H1 (cell line): ENCODE measurements around the gene NPHP4. TPM values are rescaled to one million over a fixed set of nuclear protein-coding genes. Genes with fewer than 3 reads are reported as not detected.

Experiments
- CTCF ChIA-PET: fragments of 300-600 bp; sonication (Branson Sonifier 250); formaldehyde crosslinking; loops from one replicate; lab custom pipeline; 2021; ENCODE audit not compliant: partially characterized antibody; lab: Charles Lee
- POLR2A ChIA-PET: fragments of 300-600 bp; sonication (Branson Sonifier 250); formaldehyde crosslinking; loops from one replicate; lab custom pipeline; 2021; ENCODE audit warnings: inconsistent platforms; ENCODE audit not compliant: partially characterized antibody; lab: Charles Lee
- DNase-seq, 2 experiments: peaks; one replicate each; pipeline versions ENCODE4 v3.0.0 to v3.0.0-alpha.2; 2010 to 2022; ENCODE audit warnings: low spot score in 2 of 2, low read depth in 1 of 2, mixed read lengths in 1 of 2
- FAIRE-seq: peaks from 2 replicates; lab custom pipeline; 2011; peaks lifted over from hg19 to GRCh38; lab: Jason Lieb, UNC
- H2AFZ ChIP-seq: 2 replicates; pipeline ENCODE4 v1.8.1; 2012; ENCODE audit warnings: low read length, inconsistent platforms
- H2AK5ac ChIP-seq: 2 replicates; pipeline ENCODE4 v1.6.1; 2013; ENCODE audit warnings: low read depth, low read length
- H2BK120ac ChIP-seq: replicated peaks from 2 replicates; pipeline ENCODE3; 2013; ENCODE audit warnings: low read depth, low read length, inconsistent platforms
- H2BK12ac ChIP-seq: 2 replicates; pipeline ENCODE4 v1.6.1; 2013; ENCODE audit warnings: low read depth, low read length
- H2BK15ac ChIP-seq: 2 replicates; pipeline ENCODE4 v1.6.1; 2013; ENCODE audit warnings: low read length
- H2BK20ac ChIP-seq: 2 replicates; pipeline ENCODE4 v1.6.1; 2013; ENCODE audit warnings: low read length
- H2BK5ac ChIP-seq: 2 replicates; pipeline ENCODE4 v1.6.1; 2013; ENCODE audit warnings: low read depth, low read length
- H3K14ac ChIP-seq: 2 replicates; pipeline ENCODE4 v1.6.1; 2013; ENCODE audit warnings: inconsistent platforms; ENCODE audit not compliant: insufficient read length
- H3K18ac ChIP-seq: 2 replicates; pipeline ENCODE4 v1.6.1; 2013; ENCODE audit warnings: low read length; ENCODE audit errors: extremely low read depth
- H3K23ac ChIP-seq: 2 replicates; pipeline ENCODE4 v1.6.1; 2013; ENCODE audit warnings: inconsistent platforms; ENCODE audit not compliant: insufficient read length
- H3K23me2 ChIP-seq: 2 replicates; pipeline ENCODE4 v1.6.1; 2013; ENCODE audit warnings: low read depth, low read length
- H3K27ac ChIP-seq: 2 replicates; pipeline ENCODE4 v1.6.1; 2011; ENCODE audit warnings: low read depth, low read length, inconsistent platforms
- H3K27me3 ChIP-seq, 4 experiments: replicated peaks in 1 of 4; 1 replicate in 1 of 4; 2 replicates in 3 of 4; pipeline versions ENCODE4 v1.6.1 to v1.8.1; 2011 to 2013; ENCODE audit warnings: low read length in 3 of 4, mild to moderate bottlenecking in 3 of 4, inconsistent platforms in 2 of 4, mixed read lengths in 2 of 4, moderate library complexity in 1 of 4; ENCODE audit not compliant: control insufficient read depth in 3 of 4, insufficient read depth in 3 of 4; ENCODE audit errors: extremely low read depth in 1 of 4
- H3K36me3 ChIP-seq, 4 experiments: 2 replicates each; pipeline versions ENCODE4 v1.6.1 to v1.8.1; 2011 to 2013; ENCODE audit warnings: mild to moderate bottlenecking in 4 of 4, low read length in 3 of 4, moderate library complexity in 2 of 4, control low read depth in 1 of 4, inconsistent platforms in 1 of 4; ENCODE audit not compliant: insufficient read depth in 4 of 4, control insufficient read depth in 2 of 4
- H3K4ac ChIP-seq: replicated peaks from 2 replicates; pipeline ENCODE3; 2013; ENCODE audit warnings: low read length, low read depth, mixed read lengths, inconsistent platforms; ENCODE audit not compliant: insufficient read length
- H3K4me1 ChIP-seq, 4 experiments: replicated peaks in 1 of 4; 1 replicate in 1 of 4; 2 replicates in 3 of 4; pipeline versions ENCODE4 v1.6.1 to v1.8.1; 2011 to 2013; ENCODE audit warnings: low read length in 3 of 4, inconsistent platforms in 2 of 4, mixed read lengths in 1 of 4; ENCODE audit not compliant: insufficient read depth in 4 of 4, control insufficient read depth in 3 of 4
- H3K4me2 ChIP-seq, 2 experiments: 2 replicates each; pipeline versions ENCODE4 v1.6.1 to v1.8.1; 2011 to 2013; ENCODE audit warnings: low read depth in 2 of 2, low read length in 2 of 2, control low read depth in 1 of 2, inconsistent platforms in 1 of 2, mild to moderate bottlenecking in 1 of 2; ENCODE audit not compliant: insufficient read depth in 1 of 2
- H3K4me3 ChIP-seq, 4 experiments: fragments of 200-600, 300-600 bp in 1 of 4; sonication (generic), shearing (Covaris generic), sonication (Bioruptor Twin) in 1 of 4; 2 replicates each; pipeline versions ENCODE4 v1.5.1 to v1.8.1; 2011 to 2016; ENCODE audit warnings: low read length in 4 of 4, low read depth in 3 of 4, control low read depth in 2 of 4, inconsistent platforms in 2 of 4, mild to moderate bottlenecking in 2 of 4, mixed read lengths in 1 of 4, moderate library complexity in 1 of 4; ENCODE audit not compliant: insufficient read depth in 2 of 4; ENCODE audit errors: extremely low read depth in 1 of 4
- H3K56ac ChIP-seq: replicated peaks from 2 replicates; pipeline ENCODE3; 2013; ENCODE audit warnings: low read depth, mild to moderate bottlenecking, mixed read lengths, low read length, inconsistent platforms; ENCODE audit not compliant: insufficient read length
- H3K79me1 ChIP-seq: 2 replicates; pipeline ENCODE4 v1.6.1; 2013; ENCODE audit warnings: low read depth, low read length, control low read depth
- H3K79me2 ChIP-seq, 2 experiments: 2 replicates each; pipeline versions ENCODE4 v1.6.1 to v1.8.1; 2012 to 2013; ENCODE audit warnings: low read length in 2 of 2, mild to moderate bottlenecking in 2 of 2, inconsistent platforms in 1 of 2; ENCODE audit not compliant: insufficient read depth in 2 of 2, control insufficient read depth in 1 of 2
- H3K9ac ChIP-seq, 4 experiments: replicated peaks in 1 of 4; 1 replicate in 1 of 4; 2 replicates in 3 of 4; pipeline versions ENCODE4 v1.6.1 to v1.8.1; 2011 to 2013; ENCODE audit warnings: low read depth in 3 of 4, low read length in 3 of 4, control low read depth in 2 of 4, mild to moderate bottlenecking in 2 of 4, moderate library complexity in 2 of 4, inconsistent platforms in 1 of 4; ENCODE audit errors: extremely low read depth in 1 of 4
- H3K9me3 ChIP-seq, 2 experiments: 2 replicates each; pipeline versions ENCODE4 v1.6.1 to v1.8.1; 2012 to 2013; ENCODE audit warnings: mild to moderate bottlenecking in 2 of 2, moderate library complexity in 2 of 2, control low read depth in 1 of 2, inconsistent platforms in 1 of 2, low read depth in 1 of 2, low read length in 1 of 2, mixed read lengths in 1 of 2; ENCODE audit not compliant: insufficient read depth in 2 of 2
- H4K20me1 ChIP-seq, 2 experiments: replicated peaks in 1 of 2; 2 replicates each; pipeline versions ENCODE3 to v1.8.1; 2011 to 2013; ENCODE audit warnings: inconsistent platforms in 2 of 2, low read length in 2 of 2, mild to moderate bottlenecking in 1 of 2; ENCODE audit not compliant: insufficient read depth in 2 of 2, control insufficient read depth in 1 of 2
- H4K5ac ChIP-seq: 2 replicates; pipeline ENCODE4 v1.6.1; 2013; ENCODE audit warnings: low read length, low read depth, mixed read lengths, inconsistent platforms; ENCODE audit not compliant: insufficient read length
- H4K8ac ChIP-seq: 2 replicates; pipeline ENCODE4 v1.8.0; 2013; ENCODE audit warnings: mild to moderate bottlenecking, moderate library complexity, low read length, inconsistent platforms; ENCODE audit not compliant: insufficient read depth; ENCODE audit errors: extremely low read depth
- H4K91ac ChIP-seq: replicated peaks from 2 replicates; pipeline ENCODE3; 2013; ENCODE audit warnings: low read length, mixed read lengths, inconsistent platforms; ENCODE audit not compliant: insufficient read length
- CTBP2 ChIP-seq: IDR thresholded peaks from 2 replicates; pipeline ENCODE4 v1.7.0; 2011; ENCODE audit warnings: borderline replicate concordance, mild to moderate bottlenecking, moderate library complexity, mixed read lengths, low read length; ENCODE audit not compliant: insufficient read depth, insufficient read length
- EP300 ChIP-seq, 2 experiments: IDR thresholded peaks; 1 replicate in 1 of 2; 2 replicates in 1 of 2; pipeline ENCODE4 v1.6.1; 2011 to 2012; ENCODE audit warnings: low read depth in 2 of 2, low read length in 2 of 2, mild to moderate bottlenecking in 2 of 2, borderline replicate concordance in 1 of 2, inconsistent platforms in 1 of 2, moderate library complexity in 1 of 2
- GTF2F1 ChIP-seq: IDR thresholded peaks from 2 replicates; pipeline ENCODE4 v1.6.1; 2012; ENCODE audit warnings: low read depth, low read length, improper control_type of control experiment, borderline replicate concordance
- HDAC6 ChIP-seq: IDR thresholded peaks from one replicate; pipeline ENCODE4 v1.7.1; 2012; ENCODE audit warnings: low read depth, mild to moderate bottlenecking, inconsistent platforms, low read length, moderate library complexity
- KDM4A ChIP-seq: IDR thresholded peaks from one replicate; pipeline ENCODE4 v1.7.1; 2012; ENCODE audit warnings: low read depth, mild to moderate bottlenecking, moderate library complexity, low read length, inconsistent platforms; ENCODE audit not compliant: severe bottlenecking
- PHF8 ChIP-seq: fragments of 200-600 bp; sonication (generic); conservative IDR thresholded peaks from 2 replicates; pipeline ENCODE4 v1.7.1; 2012; ENCODE audit warnings: low read depth, mild to moderate bottlenecking, inconsistent platforms, low read length, moderate library complexity
- SIN3A ChIP-seq, 2 experiments: IDR thresholded peaks in 1 of 2; conservative IDR thresholded peaks in 1 of 2; 2 replicates each; pipeline ENCODE4 v1.6.1; 2011 to 2012; ENCODE audit warnings: low read length in 2 of 2, improper control_type of control experiment in 1 of 2, low read depth in 1 of 2, mild to moderate bottlenecking in 1 of 2
- SP1 ChIP-seq: IDR thresholded peaks from 2 replicates; pipeline ENCODE4 v1.6.1; 2011; ENCODE audit warnings: low read depth, low read length
- SUZ12 ChIP-seq: fragments of 200-600 bp; sonication (generic); IDR thresholded peaks from 2 replicates; pipeline ENCODE4 v1.6.1; 2012; ENCODE audit warnings: mild to moderate bottlenecking, inconsistent platforms, low read length, moderate library complexity, mixed read lengths
- TAF1 ChIP-seq: IDR thresholded peaks from 2 replicates; pipeline ENCODE4 v1.6.1; 2011; ENCODE audit warnings: mild to moderate bottlenecking, low read depth, low read length
- TAF7 ChIP-seq: optimal IDR thresholded peaks from 2 replicates; pipeline ENCODE3; 2011; ENCODE audit warnings: low read depth, mild to moderate bottlenecking, inconsistent platforms, low read length, moderate library complexity, borderline replicate concordance
- TCF12 ChIP-seq: IDR thresholded peaks from 2 replicates; pipeline ENCODE4 v1.6.1; 2011; ENCODE audit warnings: low read depth, mild to moderate bottlenecking, low read length
- WGBS, 2 experiments: shearing (Covaris generic) in 1 of 2; methylation state at CpG; one replicate each; pipeline versions ENCODE4 v1.1.6 to v1.1.7; 2013 to 2015; ENCODE audit warnings: low lambda C conversion rate in 2 of 2, mixed read lengths in 2 of 2, inconsistent platforms in 1 of 2, low coverage in 1 of 2, missing lambda C conversion rate in 1 of 2; ENCODE audit not compliant: insufficient replicate concordance in 2 of 2, insufficient coverage in 1 of 2, insufficient read length in 1 of 2; ENCODE audit errors: extremely low coverage in 1 of 2, missing lambda C conversion rate in 1 of 2; 5-methylcytosine and 5-hydroxymethylcytosine counted together
- polyA plus RNA-seq, 7 experiments: library from polyadenylated mRNA; depleted of rRNA in 3 of 7; stranded (reverse) in 5 of 7; unstranded in 2 of 7; fragments of >200 nt in 5 of 7; fragments of 200-250 nt in 2 of 7; gene quantifications; 1 replicate in 5 of 7; 2 replicates in 1 of 7; 4 replicates in 1 of 7; pipeline versions ENCODE4 v1.2.1 to v1.2.3, GENCODE V29; 2011 to 2013; ENCODE audit warnings: missing spikeins in 2 of 7, mixed read lengths in 2 of 7
- total RNA-seq: library from RNA; stranded (reverse); fragmentation: NEBNext Ultra II Directional; extraction: Animal tissue kit (Norgen Biotek cat#: 25700); gene quantifications from 2 replicates; pipeline ENCODE4 v1.2.1, GENCODE V29; 2021
- TF ChIP-seq, protein P1 (sequence below): IDR thresholded peaks from 2 replicates; pipeline ENCODE4 v1.6.1; 2012; ENCODE audit warnings: inconsistent platforms

The NPHP4 gene
- total and polyA plus RNA-seq, 2 of the 8 experiments (the other 6 are each of a cell fraction or from before 2014, with no cell fraction given): 5.8 to 14.0 TPM

DNA sequence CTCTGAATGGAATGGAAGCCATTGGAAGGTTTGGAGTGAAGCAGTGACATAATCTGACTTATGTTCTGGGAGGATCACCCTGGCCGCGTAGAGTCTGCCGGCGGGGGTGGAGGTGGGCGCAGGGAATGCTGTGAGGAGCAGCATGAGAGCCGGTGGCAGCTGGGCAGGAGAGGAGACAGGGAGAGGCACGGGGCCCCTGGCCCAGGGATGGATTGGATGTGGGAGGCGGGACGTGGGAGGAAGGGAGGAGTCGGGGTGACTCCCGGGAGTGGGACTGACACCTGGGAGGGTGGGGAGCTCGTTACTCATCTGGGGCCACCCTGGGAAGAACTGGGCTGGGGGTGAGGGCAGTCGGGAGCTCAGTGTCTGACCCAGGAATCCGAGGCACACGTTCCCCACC lies 43.1 kb upstream of the NPHP4 start:
- Histone ChIP-seq H4K20me1 (peaks cover 0 to 9% of the 10 kb centered on the region in 2 experiments), H2BK12ac (no peak overlapping the region), H3K56ac (no peak overlapping the region), H3K79me1 (peaks cover 3% of the 10 kb centered on the region; the same call in 1 of the 2 replicates), H3K4me2 (no peak overlapping the region), H3K4ac (no peak overlapping the region), H2BK15ac (no peak overlapping the region), H3K36me3 (no peaks in the 10 kb centered on the region), H4K5ac (no peak overlapping the region), H3K23me2 (peaks cover 12% of the 10 kb centered on the region; the same call in 1 of the 2 replicates), H3K4me3 (no peak overlapping the region), H3K9ac (no peak overlapping the region), H4K8ac (no peak overlapping the region; the same call in 1 of the 2 replicates), H2BK120ac (no peak overlapping the region), H2AK5ac (no peak overlapping the region), H3K14ac (no peak overlapping the region), H3K27me3 (peaks cover 0 to 5% (median 2%) of the 10 kb centered on the region in 4 experiments; a peak in 4 of 7 replicates), H3K4me1 (peaks cover 0 to 13% (median 7%) of the 10 kb centered on the region in 4 experiments; a peak in 5 of 7 replicates), H3K23ac (no peak overlapping the region), H2AFZ (no peak overlapping the region), H2BK20ac (no peak overlapping the region), H3K18ac (no peak overlapping the region), H4K91ac (no peak overlapping the region), H2BK5ac (no peak overlapping the region), H3K9me3 (no peaks in the 10 kb centered on the region), H3K27ac (no peak overlapping the region), H3K79me2 (no peaks in the 10 kb centered on the region)
- FAIRE-seq (no peak), DNase-seq (no peak)
- ChIA-PET CTCF (interaction anchor here (0.6 to 4.3 kb wide), 21 partner anchors 9 to 1915 kb away, joined by 3 to 32 read pairs (median 8); partner anchors contain the start of gene KCNAB2), POLR2A (no interaction called here)
- TF ChIP-seq GTF2F1 (no peak), SIN3A (conservative IDR thresholded peaks at IDR 0.05 in 1 of 2, IDR thresholded peaks at IDR 0.05 in 1 of 2; ENCODE audit: low read depth in 1 of 2, low read length in 2 of 2) (no peak), SUZ12 (no peak), KDM4A (no peak), EP300 (IDR thresholded peaks at IDR 0.05; ENCODE audit: borderline replicate concordance in 1 of 2, low read depth in 2 of 2, low read length in 2 of 2) (no peak), TCF12 (no peak), TAF1 (no peak), PHF8 (no peak), CTBP2 (no peak), HDAC6 (no peak), SP1 (no peak), TAF7 (no peak)
- TF ChIP-seq, protein P1, sequence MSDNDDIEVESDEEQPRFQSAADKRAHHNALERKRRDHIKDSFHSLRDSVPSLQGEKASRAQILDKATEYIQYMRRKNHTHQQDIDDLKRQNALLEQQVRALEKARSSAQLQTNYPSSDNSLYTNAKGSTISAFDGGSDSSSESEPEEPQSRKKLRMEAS: no peak
- 90% methylated on average over 15 of the region's 15 CpGs; no CpG with 5 or more reads in 1 of the 2 experiments for WGBS, 2 experiments
